H1 (cell line): ENCODE data around the gene LMAN2.

Source experiments
- CHD1 ChIP-seq: IDR thresholded peaks from 2 replicates; pipeline ENCODE4 v1.6.1; 2012; ENCODE audit warnings: low read depth, low read length, improper control_type of control experiment
- CTCF ChIP-seq, 3 experiments: IDR thresholded peaks; 1 replicate in 2 of 3; 2 replicates in 1 of 3; pipeline versions ENCODE4 v1.5.1 to v1.6.1; 2011; ENCODE audit warnings: low read length in 3 of 3, mild to moderate bottlenecking in 3 of 3, inconsistent platforms in 2 of 3, low read depth in 1 of 3, moderate library complexity in 1 of 3; ENCODE audit not compliant: insufficient read depth in 1 of 3; ENCODE audit errors: control extremely low read depth in 1 of 3
- EP300 ChIP-seq, 2 experiments: IDR thresholded peaks; 1 replicate in 1 of 2; 2 replicates in 1 of 2; pipeline ENCODE4 v1.6.1; 2011 to 2012; ENCODE audit warnings: low read depth in 2 of 2, low read length in 2 of 2, mild to moderate bottlenecking in 2 of 2, borderline replicate concordance in 1 of 2, inconsistent platforms in 1 of 2, moderate library complexity in 1 of 2
- EZH2 ChIP-seq: fragments of 200-600 bp; sonication (generic); IDR thresholded peaks from 2 replicates; pipeline ENCODE4 v1.7.1; 2012; ENCODE audit warnings: low read depth, mild to moderate bottlenecking, moderate library complexity, low read length, inconsistent platforms; ENCODE audit not compliant: severe bottlenecking
- RFX5 ChIP-seq: IDR thresholded peaks from 2 replicates; pipeline ENCODE4 v1.6.1; 2011; ENCODE audit warnings: low read depth, low read length, improper control_type of control experiment, borderline replicate concordance

DNA sequence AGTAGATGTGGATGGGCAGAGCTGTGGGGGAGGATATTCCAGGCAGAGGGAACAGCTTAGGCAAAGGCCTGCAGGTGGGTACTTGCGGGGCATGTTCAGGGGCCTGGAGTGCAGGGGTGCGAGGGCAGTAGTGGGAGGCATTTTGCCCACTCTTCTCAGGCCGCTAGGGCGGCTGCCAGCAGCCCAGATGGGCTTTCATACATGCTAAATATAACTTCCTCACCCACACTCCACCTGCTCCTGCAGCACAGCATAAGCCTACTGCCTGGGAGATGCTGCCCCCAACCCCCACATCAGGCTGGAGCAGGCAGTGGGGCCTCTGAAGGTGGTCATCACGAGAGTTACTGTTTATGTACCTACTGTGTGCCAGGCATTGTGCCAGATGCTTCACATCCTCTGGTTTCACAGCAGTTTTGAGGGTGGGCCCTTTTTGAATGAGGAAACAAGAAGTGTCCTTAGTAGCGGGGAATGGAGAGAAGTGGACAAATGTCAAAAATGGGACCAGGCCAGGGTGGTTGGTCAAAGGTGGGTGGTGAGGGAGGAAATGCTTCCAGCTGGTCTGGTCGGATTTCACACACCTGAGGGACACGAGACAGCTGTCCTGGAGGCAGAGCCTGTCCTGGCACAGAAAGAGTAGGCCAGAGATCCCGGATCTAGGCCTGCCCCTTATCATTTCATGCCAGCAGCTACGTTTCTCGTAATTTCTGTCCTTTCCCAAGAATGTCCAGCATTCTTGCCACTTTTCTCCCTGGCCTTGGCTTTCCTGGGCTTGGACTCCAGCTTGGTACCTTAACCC lies 18.4 kb upstream of the LMAN2 start:
- no peak for TF ChIP-seq EP300 (IDR thresholded peaks at IDR 0.05; ENCODE audit: borderline replicate concordance in 1 of 2, low read depth in 2 of 2, low read length in 2 of 2)
- no peak for TF ChIP-seq EZH2
- TF ChIP-seq CTCF (IDR thresholded peaks at IDR 0.05; ENCODE audit: control extremely low read depth in 1 of 3, insufficient read depth in 1 of 3, low read depth in 1 of 3, low read length in 3 of 3) = no peak
- TF ChIP-seq RFX5 = no peak
- TF ChIP-seq CHD1 = no peak
